Hepatocyte (in vitro differentiated cells): ENCODE data around the gene IFNA6.

ENCODE experiments used
- CTCF ChIP-seq: fragments of 200-600 bp; sonication (generic); IDR thresholded peaks from 2 replicates; pipeline ENCODE4 v1.5.1; 2016; ENCODE audit warnings: antibody characterized with exemption, mild to moderate bottlenecking; ENCODE audit not compliant: poor library complexity
- EZH2 ChIP-seq: fragments of 200-600 bp; sonication (generic); IDR thresholded peaks from 2 replicates; pipeline ENCODE4 v1.6.1; 2016; ENCODE audit warnings: antibody characterized with exemption, mild to moderate bottlenecking, borderline replicate concordance
- EZH2phosphoT487 ChIP-seq: fragments of 200-600 bp; sonication (generic); IDR thresholded peaks from one replicate; pipeline ENCODE4 v1.6.1; 2018; ENCODE audit warnings: antibody characterized with exemption, mild to moderate bottlenecking, low read depth, moderate library complexity; ENCODE audit not compliant: unreplicated experiment, severe bottlenecking

DNA sequence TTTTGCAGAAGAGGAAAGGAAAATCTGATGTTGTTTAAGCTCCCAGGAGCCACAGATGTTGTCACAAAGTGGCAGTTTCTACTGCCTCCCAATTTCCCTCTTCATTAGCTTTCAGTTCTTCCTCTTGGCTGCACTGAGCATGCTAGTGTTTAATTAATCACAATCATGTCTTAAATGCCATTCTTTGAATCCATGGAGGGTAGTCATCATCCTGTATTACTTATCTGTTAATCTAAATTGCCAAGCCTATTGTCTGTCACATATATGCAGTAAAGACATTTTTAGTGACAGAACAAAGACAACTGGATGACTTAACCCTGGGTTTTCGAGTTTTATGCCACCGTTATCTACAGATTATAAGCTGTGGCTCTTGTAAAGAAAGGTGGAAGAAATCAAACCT lies 30.2 kb downstream of the IFNA6 start:
- TF ChIP-seq CTCF (no peak), EZH2phosphoT487 (no peak), EZH2 (no peak)
